Measurements from ENCODE around the gene PSAP. TPM values are rescaled to one million over a fixed set of nuclear protein-coding genes. Genes with fewer than 3 reads are reported as not detected.

The PSAP gene
- total RNA-seq, 4 donors from 2014 or later, result 280 to 623 (median 490) TPM

GRCh38 chr10:71893258-71893815, 42.3 kb upstream of the PSAP start:
- H3K4me3 ChIP-seq, result no peak overlapping the region
- WGBS, 2 donors, result 77 to 83% methylated on average over 10 to 11 of the region's 12 CpGs

GRCh38 chr10:71891437-71891836, 40.4 kb upstream of the PSAP start:
- DNase-seq, result no peak
- WGBS, 2 donors, result 91 to 95% methylated on average over 5 to 7 of the region's 7 CpGs
- TF ChIP-seq POLR2A (IDR thresholded peaks at IDR 0.05) (no peak), CTCF (IDR thresholded peaks at IDR 0.05) (no peak)
- H3K27me3 ChIP-seq, result no peaks in the 10 kb centered on the region
- intact Hi-C loops (cut with DNase I), result loop anchor here (5.0 to 10.0 kb wide), 3 partner anchors 57 to 177 kb away; partner anchors contain the start of gene C10orf105
- no peaks in the 10 kb centered on the region for H3K9me3 ChIP-seq
- no peak overlapping the region for H3K4me3 ChIP-seq
- peak overlapping the region in 1 of 4 donors; percentile 90 for H3K27ac ChIP-seq
- H3K36me3 ChIP-seq, result no peaks in the 10 kb centered on the region
- H3K4me1 ChIP-seq, result peaks cover 9 to 44% (median 15%) of the 10 kb centered on the region in 3 donors

More at GRCh38 chr10:71893258-71893815, 42.3 kb upstream of the PSAP start:
- intact Hi-C loops (cut with DNase I), result loop anchor here (5.0 to 10.0 kb wide), 3 partner anchors 59 to 179 kb away; partner anchors contain the start of gene C10orf105
- Histone ChIP-seq H3K36me3 (no peaks in the 10 kb centered on the region), H3K27ac (no peak overlapping the region), H3K9me3 (no peaks in the 10 kb centered on the region), H3K27me3 (no peaks in the 10 kb centered on the region), H3K4me1 (peaks cover 9 to 34% (median 12%) of the 10 kb centered on the region in 3 donors)
- no peak for DNase-seq
- TF ChIP-seq POLR2A (IDR thresholded peaks at IDR 0.05) (no peak), CTCF (IDR thresholded peaks at IDR 0.05) (no peak)

- no peaks in the 10 kb centered on the region for H3K27me3 ChIP-seq
- intact Hi-C loops (cut with DNase I), result loop anchor here (5.0 kb wide), 1 partner anchor 37 kb away; the partner anchor contains the start of gene PSAP
- H3K9me3 ChIP-seq, result no peaks in the 10 kb centered on the region
- DNase-seq, result no peak
- H3K4me3 ChIP-seq, result peak overlapping the region; percentile 47 to 77 (median 55)
- WGBS, 2 donors, result 26 to 28% methylated on average over 6 to 8 of the region's 9 CpGs
- no peak for TF ChIP-seq CTCF (IDR thresholded peaks at IDR 0.05)
- no peak for TF ChIP-seq POLR2A (IDR thresholded peaks at IDR 0.05)
- H3K4me1 ChIP-seq, result peaks cover 9 to 47% (median 15%) of the 10 kb centered on the region in 3 donors
- H3K27ac ChIP-seq, result peak overlapping the region; percentile 90 to 98 (median 94)
- no peaks in the 10 kb centered on the region for H3K36me3 ChIP-seq
Measured at GRCh38 chr10:71889388-71889987, 38.4 kb upstream of the PSAP start.

- 1 to 2% methylated on average over 9 to 19 of the region's 48 CpGs for WGBS, 2 donors
- no peaks in the 10 kb centered on the region for H3K36me3 ChIP-seq
- TF ChIP-seq POLR2A (IDR thresholded peaks at IDR 0.05) (peak in 2 of 4 donors; percentile 54 to 63), CTCF (IDR thresholded peaks at IDR 0.05) (peak in 1 of 6 experiments; percentile 10)
- H3K4me3 ChIP-seq, result peak overlapping the region; percentile 47 to 77 (median 55)
- H3K9me3 ChIP-seq, result no peaks in the 10 kb centered on the region
- intact Hi-C loops (cut with DNase I), result loop anchor here (5.0 kb wide), 1 partner anchor 37 kb away; the partner anchor contains the start of gene PSAP
- peaks cover 9 to 47% (median 15%) of the 10 kb centered on the region in 3 donors for H3K4me1 ChIP-seq
- H3K27ac ChIP-seq, result peak overlapping the region; percentile 90 to 98 (median 94)
- peak; percentile 50 for DNase-seq
- no peaks in the 10 kb centered on the region for H3K27me3 ChIP-seq
Measured at GRCh38 chr10:71888623-71889387, 37.8 kb upstream of the PSAP start.

Data from esophagus squamous epithelium (tissue), 5 donors.